ENCODE data around the gene GASK1A.
"Not testable (repeated sequence)": the region's sequence is repeated elsewhere in the genome, so short reads cannot be mapped to it uniquely, and the experiment has no call there.

The GASK1A gene

GRCh38 chr3:43063114-43063513 is 84.0 kb downstream of the GASK1A start:
- no peak for DNase-seq

DNA sequence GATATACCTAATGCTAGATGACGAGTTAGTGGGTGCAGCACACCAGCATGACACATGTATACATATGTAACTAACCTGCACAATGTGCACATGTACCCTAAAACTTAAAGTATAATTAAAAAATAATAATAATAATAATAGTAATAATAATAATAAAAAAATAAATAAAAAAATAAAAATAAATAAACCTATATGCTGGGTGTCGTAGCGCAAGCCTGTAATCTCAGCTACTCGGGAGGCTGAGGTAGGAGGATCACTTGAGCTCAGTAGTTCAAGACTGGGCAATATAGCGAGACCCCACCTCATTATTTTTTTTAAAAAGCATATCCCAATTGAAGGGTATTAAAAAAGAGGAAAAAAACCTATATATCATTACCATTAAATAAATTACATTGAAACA is 91.6 kb downstream of the GASK1A start:
- not testable (repeated sequence) for DNase-seq

DNA sequence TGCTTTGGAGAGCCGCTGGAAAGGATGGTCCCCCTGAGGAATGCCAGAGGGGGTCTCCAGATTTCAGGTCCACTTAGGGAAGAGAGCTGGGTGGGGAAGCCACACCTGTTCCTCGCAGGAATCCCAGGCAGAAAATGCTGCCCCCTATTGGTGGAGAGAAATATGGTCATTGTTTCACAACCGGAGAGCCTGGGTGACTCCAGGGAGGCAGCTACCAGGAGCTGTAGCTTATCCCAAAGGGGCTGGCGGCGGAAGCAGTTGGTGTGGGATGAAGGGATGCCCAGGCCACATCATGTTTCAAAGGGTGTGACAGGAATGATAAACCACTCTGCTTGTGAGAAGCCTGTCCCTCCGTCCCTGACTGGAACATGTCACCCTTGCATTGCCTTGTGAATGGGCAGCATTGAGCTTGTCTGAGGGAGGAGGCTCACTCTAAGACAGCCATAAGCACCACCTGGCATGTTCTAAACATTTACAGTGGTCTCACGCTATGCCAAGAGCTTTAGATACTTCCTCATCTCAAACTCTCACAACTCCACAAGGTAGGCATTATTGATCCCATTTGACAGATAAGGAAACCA is 92.3 kb downstream of the GASK1A start:
- peak in 2 of 5 donors; percentile 7 to 8 for DNase-seq

DNA sequence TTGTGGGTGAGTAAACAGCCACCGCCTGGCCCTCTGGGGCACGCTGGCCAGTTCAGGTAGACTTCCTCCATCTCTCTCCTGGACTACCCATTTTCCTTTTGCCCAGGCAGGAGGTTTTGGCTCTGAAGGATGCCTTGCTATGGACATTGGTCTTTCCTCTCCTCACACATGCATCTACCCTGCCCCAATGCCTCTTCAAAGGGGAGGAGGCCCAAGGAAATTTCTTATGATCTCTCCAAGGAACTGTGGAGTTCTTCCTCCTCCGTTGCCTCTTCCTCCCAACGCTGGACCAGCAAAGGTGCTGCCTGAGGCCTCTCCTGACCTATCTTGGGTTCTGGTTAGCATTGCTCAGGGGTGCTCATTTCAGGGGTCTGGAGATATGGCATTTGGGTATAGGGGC is 93.2 kb downstream of the GASK1A start:
- no peak for DNase-seq

DNA sequence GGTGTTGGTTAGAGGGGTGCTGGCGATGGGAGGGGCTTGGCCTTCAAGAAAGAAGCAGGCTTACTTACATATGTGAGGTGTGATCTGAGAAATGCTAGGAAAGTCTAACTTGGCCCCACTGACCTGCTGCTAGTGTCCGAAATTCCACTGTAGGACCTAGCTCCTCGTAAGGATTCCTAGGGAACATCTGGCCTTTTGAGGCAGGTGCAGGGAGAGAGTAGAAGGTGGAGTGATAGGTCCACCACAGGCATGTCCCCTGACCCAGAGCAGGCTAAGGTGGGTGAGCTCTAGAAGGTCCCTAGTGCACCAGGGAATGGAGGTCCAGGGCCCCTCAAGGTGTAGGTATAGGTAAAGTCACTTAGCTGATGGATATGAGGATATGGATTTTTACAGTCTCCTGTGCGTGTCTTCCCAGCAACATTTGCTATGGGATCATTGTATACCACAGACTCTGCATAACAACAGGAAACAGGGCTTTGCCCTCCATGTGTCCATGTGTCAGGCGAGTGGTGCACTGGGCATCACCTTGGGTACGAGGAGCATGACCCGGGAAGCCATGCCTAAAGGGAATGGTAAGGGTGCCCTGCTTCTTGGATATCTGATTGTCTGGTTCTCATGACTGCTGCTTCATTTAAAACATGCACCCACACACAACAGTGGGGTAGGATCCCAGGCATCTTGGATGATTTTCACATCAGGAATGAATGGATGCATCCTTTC is 94.2 kb downstream of the GASK1A start:
- DNase-seq, result no peak

DNA sequence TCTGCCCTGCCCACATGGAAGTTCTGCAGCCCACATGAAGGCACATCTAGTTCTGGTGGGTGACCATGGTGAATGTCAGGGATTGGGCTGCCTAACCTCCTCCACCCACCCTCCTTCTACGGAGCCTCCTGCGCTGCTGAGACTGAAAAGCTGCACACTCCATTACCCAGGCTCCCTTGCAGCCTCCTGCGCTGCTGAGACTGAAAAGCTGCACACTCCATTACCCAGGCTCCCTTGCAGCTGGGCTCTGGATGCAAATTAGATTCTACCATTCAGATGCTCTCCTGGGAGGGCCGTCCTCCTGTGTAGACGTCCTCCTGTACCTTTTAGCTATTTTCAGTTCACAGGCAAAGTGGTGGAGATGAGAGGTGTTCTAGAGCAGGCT is 94.7 kb downstream of the GASK1A start:
- DNase-seq, result no peak

- no peak for DNase-seq
Measured at GRCh38 chr3:43074482-43074881, 95.4 kb downstream of the GASK1A start.

GRCh38 chr3:43074901-43075689 is 96.0 kb downstream of the GASK1A start:
- no peak for DNase-seq

DNA sequence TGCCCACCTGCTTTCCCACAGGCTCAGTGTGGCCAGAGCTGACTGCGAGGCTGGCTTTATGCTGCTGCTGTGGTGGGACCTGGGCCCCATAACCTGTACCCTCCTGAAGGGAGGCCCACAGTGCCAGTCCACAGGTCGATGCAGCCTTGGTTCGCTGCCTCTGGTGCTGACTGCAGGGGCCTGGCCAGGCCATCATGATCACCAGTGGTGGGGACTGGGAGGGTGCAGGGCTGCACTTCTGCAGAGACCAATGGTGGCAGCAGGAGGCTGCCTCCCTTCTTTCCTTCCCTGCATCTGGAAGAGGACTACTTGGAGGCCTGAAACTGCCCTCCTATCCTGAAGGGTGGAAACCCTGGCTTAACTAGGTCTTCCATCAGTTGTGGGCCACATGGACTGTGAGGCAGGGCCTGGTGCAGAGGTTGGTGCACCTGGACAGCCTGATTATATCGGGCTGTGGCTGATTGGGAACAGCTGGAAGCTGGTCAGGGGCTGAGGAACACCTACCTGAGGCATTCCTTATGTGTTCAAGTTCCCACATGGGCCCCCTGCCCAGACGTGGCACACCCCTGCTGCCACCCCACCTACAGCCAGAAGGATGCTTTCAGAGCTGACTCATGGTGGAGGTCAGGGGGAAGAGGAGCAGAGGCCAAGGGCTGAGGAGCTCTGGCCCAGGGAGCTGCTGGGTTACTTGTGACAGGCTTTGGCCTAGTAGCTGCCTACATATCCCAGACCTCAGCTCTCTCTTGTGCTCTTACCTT is 97.0 kb downstream of the GASK1A start:
- no peak for DNase-seq

DNA sequence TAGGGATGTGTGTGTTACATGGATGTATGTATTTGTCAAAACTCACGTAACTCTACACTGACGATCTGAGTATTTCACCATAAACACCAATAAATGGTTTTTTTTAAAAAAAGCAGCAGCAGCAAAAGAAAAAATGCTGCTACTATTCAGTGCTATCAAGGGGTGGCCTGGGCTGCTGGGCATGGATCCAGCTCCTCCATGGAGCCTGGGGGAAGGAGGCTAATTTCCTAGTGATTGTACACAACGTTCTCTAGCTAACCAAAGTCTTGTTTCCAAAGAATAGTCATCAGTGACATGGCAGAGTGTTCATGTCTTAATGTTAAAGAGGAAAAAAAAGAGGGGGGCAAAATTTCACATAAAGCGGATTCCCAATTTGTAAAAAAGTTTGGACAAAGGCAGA is 97.7 kb downstream of the GASK1A start:
- DNase-seq, result no peak

DNA sequence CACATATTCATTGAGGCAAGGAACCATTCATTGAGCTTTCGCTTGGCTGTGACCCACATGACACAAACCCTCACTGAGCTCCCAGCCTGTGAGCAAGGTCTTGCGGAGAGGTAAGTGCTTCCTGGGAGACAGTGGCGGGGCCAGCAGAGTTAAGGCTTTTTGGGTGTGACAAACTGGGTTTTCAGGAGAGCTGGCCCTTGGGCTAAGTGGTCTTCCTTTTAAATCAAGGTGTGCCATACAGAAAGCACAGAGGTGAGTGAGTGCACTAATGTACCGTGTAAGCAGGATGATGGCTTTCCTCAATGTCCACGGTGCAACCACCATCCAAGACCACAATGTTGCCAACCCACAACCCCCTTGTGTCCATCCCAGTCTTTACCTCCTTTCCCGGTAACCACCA is 98.2 kb downstream of the GASK1A start:
- no peak for DNase-seq

- no peak for DNase-seq
Measured at GRCh38 chr3:43077707-43078106, 98.6 kb downstream of the GASK1A start.

GRCh38 chr3:43079536-43080332 is 100.6 kb downstream of the GASK1A start:
- no peak for DNase-seq

GRCh38 chr3:43080726-43081568 is 101.8 kb downstream of the GASK1A start:
- no peak for DNase-seq

GRCh38 chr3:43081796-43082195 is 102.7 kb downstream of the GASK1A start:
- no peak for DNase-seq

DNA sequence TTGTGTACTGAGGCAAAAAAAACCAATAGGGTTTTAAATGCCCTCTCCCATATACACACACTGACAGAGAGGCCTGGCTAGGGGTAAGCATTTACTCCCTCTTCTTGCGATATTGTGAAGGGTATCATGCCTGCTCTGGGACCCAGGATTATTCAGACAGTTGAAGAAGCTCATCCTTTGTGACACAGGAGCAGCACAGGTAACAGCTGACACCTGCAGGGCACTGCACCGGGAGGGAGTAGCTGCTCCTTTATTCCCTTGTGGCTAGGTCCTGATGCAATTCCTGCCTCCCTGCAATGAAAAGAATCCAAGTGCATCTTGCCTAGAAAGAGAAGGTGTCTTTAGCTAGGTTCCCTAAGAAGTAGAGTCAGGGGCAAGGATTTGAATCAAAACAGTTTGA is 103.3 kb downstream of the GASK1A start:
- no peak for DNase-seq

DNA sequence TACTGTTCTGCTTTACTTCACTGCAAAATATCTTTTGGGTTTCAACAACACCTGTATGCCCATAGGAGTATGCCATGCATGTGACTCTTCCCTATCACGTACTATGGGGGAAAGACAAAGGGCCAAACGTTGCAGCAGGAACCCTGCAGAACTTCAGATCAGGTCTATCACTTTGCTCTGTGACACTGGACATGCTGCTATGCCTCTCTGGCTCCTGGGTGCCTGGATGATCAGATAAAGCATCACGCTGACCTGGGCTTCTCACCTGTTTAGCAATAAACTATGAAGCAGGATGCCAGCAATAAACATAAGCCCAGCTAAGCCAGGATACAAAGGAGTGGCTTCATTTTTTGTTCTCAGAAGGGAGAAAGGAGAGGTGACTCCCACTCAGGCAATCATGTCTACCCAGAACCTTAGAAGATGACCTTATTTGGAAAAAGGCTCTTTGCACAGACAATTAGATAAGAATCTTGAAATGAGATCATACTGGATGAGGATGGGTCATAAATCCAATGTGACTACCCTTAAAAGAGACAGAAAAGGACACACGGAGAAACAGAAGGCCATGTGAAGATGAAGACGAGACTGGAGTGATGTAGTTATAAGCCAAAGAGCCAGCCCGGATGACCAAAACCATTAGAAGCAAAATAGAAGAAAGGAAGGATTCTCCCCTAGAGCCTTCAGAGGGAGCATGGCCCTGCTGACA is 107.5 kb downstream of the GASK1A start:
- DNase-seq, result no peak

DNA sequence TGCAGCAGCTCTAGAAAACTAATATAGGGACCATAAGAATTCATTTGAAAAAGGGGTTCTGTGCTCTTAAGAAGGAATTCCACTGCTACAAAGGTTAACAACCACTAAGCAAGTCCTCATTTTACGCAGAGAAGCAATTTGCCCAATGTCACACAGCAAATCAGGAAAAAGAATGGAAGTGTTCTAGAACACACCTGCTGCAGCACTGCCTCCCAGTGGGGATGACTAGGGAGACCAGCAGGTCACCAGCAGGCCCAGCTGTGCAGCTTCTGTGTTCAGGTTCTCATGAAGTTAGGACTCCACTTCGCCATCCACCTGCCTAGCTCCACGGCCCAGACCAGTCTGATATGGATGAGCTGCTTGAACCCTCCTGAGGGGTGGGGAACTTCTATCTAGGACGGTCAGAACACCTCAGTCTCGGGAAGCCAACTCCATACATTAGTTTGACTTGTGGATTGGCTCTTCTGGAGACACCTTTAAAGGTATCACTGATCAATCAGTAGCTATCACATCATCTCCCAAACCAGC is 108.2 kb downstream of the GASK1A start:
- DNase-seq, result no peak

DNA sequence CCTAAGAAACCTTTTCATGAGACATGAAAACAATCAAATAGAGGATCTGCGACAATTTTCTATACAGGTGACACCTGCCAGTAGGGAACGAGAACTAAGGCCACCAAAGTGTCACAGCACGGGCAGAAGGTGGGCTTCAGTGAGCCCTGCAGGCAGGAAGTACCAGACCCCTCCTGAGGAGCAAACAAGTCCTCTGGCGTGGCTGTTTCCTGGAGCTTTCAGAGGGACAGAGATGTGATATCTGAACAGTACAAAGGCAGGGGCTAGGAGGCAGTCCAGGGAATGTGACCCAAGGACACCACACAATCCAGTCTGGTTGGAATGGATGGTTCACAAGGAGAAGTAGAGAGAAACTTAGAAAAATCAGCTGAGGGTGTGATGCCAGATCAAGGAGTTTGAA is 110.0 kb downstream of the GASK1A start:
- no peak for DNase-seq

- no peak for DNase-seq
Measured at GRCh38 chr3:43090238-43090637, 111.1 kb downstream of the GASK1A start.

DNA sequence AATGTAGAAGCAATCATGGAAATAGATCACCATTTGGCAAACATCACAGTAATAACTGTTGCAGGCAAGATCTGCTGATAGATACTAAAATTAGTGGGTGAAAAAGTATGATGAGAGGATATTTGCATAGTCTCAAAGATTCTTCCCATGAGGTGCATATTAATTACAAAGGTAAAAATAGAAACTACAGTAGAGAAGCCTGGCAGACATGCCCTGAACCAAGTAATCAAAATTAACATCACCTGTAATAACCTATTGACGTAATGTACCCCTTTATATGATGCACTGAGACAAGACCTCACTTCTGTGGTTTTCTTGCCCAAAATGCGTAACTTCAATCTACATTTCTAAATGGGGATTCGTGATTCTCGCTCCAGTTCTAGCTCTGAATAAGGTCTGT is 112.4 kb downstream of the GASK1A start:
- DNase-seq, result no peak

Data from T-helper 1 cell (primary cell).